ENCODE results near the gene CENPV.
A peak's percentile ranks its signal among the peaks of the same experiment; 100 is the strongest.

CENPV gene

GRCh38 chr17:16358394-16358793 lies 5.1 kb upstream of the CENPV start:
- DNase-seq (ENCODE audit: extremely low read depth, low read depth), result no peak
- TF ChIP-seq CTCF (IDR thresholded peaks at IDR 0.05; ENCODE audit: low read depth, low read length, missing control alignments), result no peak
- H3K4me3 ChIP-seq (replicated peaks; ENCODE audit: low read depth, low read length), result no peak overlapping the region

GRCh38 chr17:16354585-16354984 lies 1.3 kb upstream of the CENPV start:
- no peak overlapping the region for H3K4me3 ChIP-seq (replicated peaks; ENCODE audit: low read depth, low read length)
- no peak for DNase-seq (ENCODE audit: extremely low read depth, low read depth)
- no peak for TF ChIP-seq CTCF (IDR thresholded peaks at IDR 0.05; ENCODE audit: low read depth, low read length, missing control alignments)

- no peak for DNase-seq (ENCODE audit: extremely low read depth, low read depth)
- no peak for TF ChIP-seq CTCF (IDR thresholded peaks at IDR 0.05; ENCODE audit: low read depth, low read length, missing control alignments)
- H3K4me3 ChIP-seq (replicated peaks; ENCODE audit: low read depth, low read length), result peak overlapping the region; percentile 88
Observed at GRCh38 chr17:16352667-16353316, 477 bp downstream of the CENPV start.

GRCh38 chr17:16352303-16352666 lies 984 bp downstream of the CENPV start:
- peak overlapping the region; percentile 88 for H3K4me3 ChIP-seq (replicated peaks; ENCODE audit: low read depth, low read length)
- no peak for DNase-seq (ENCODE audit: extremely low read depth, low read depth)
- no peak for TF ChIP-seq CTCF (IDR thresholded peaks at IDR 0.05; ENCODE audit: low read depth, low read length, missing control alignments)

- TF ChIP-seq CTCF (IDR thresholded peaks at IDR 0.05; ENCODE audit: low read depth, low read length, missing control alignments), result no peak
- no peak for DNase-seq (ENCODE audit: extremely low read depth, low read depth)
- peak overlapping the region; percentile 88 for H3K4me3 ChIP-seq (replicated peaks; ENCODE audit: low read depth, low read length)
Observed at GRCh38 chr17:16351831-16352230, 1.4 kb downstream of the CENPV start.

- no peak for DNase-seq (ENCODE audit: extremely low read depth, low read depth)
- no peak overlapping the region for H3K4me3 ChIP-seq (replicated peaks; ENCODE audit: low read depth, low read length)
- TF ChIP-seq CTCF (IDR thresholded peaks at IDR 0.05; ENCODE audit: low read depth, low read length, missing control alignments), result no peak
Observed at GRCh38 chr17:16349431-16349830, 3.8 kb downstream of the CENPV start.

GRCh38 chr17:16348586-16348985 lies 4.7 kb downstream of the CENPV start:
- DNase-seq (ENCODE audit: extremely low read depth, low read depth), result no peak
- TF ChIP-seq CTCF (IDR thresholded peaks at IDR 0.05; ENCODE audit: low read depth, low read length, missing control alignments), result no peak
- no peak overlapping the region for H3K4me3 ChIP-seq (replicated peaks; ENCODE audit: low read depth, low read length)

Data from HFF-Myc (cell line).